K562 (cell line): ENCODE measurements around the gene PIEZO2. TPM values are rescaled to one million over a fixed set of nuclear protein-coding genes. Genes with fewer than 3 reads are reported as not detected.
"Not testable (repeated sequence)": the region's sequence is repeated elsewhere in the genome, so short reads cannot be mapped to it uniquely, and the experiment has no call there.

Source experiments
- ATAC-seq: fragments of 200-7000 bp; cut with Tn5 transposase; 3 replicates; pipeline ENCODE4 v1.9.1; 2020; ENCODE audit warnings: moderate library complexity
- BruUV-seq: library from RNA; stranded (reverse); fragments of 400-500 nt; replicated peaks from 2 replicates; lab custom pipeline; 2021; lab: Mats Ljungman, UMichigan
- CTCF ChIA-PET: fragments of 300-600 bp; formaldehyde crosslinking; extraction: SDS; loops from one replicate; lab custom pipeline; 2021; ENCODE audit warnings: low intra/inter-chr PET ratio; lab: Yijun Ruan, JAX
- POLR2A ChIA-PET: fragments of 300-600, 350-650 bp; sonication (Branson Sonifier 250); formaldehyde crosslinking; extraction: SDS; loops from one replicate; lab custom pipeline; 2021; ENCODE audit warnings: antibody characterized with exemption, inconsistent platforms; lab: Yijun Ruan, JAX
- DNase-seq, 4 experiments: peaks; one replicate each; pipeline versions ENCODE4 v3.0.0 to v3.0.0-alpha.2; 2011 to 2018; ENCODE audit warnings: low spot score in 3 of 4, mixed read lengths in 3 of 4; ENCODE audit errors: extremely low read depth in 1 of 4
- FAIRE-seq: peaks from 2 replicates; lab custom pipeline; 2011; peaks lifted over from hg19 to GRCh38; lab: Jason Lieb, UNC
- H2AFZ ChIP-seq: 2 replicates; pipeline ENCODE4 v1.6.0; 2011; ENCODE audit warnings: low read depth, low read length, control low read depth, inconsistent platforms
- H3K27ac ChIP-seq: fragments of 200-600 bp; 3 replicates; pipeline ENCODE4 v1.8.0; 2011; ENCODE audit warnings: low read depth, mild to moderate bottlenecking, control low read depth, inconsistent platforms, low read length, moderate library complexity, mixed read lengths; ENCODE audit errors: extremely low read depth
- H3K27me3 ChIP-seq, 2 experiments: fragments of 300-600 bp in 1 of 2; 2 replicates in 1 of 2; 3 replicates in 1 of 2; pipeline versions ENCODE4 v1.6.0 to v1.8.0; 2011; ENCODE audit warnings: inconsistent platforms in 2 of 2, low read length in 2 of 2, mild to moderate bottlenecking in 1 of 2, mixed read lengths in 1 of 2, moderate library complexity in 1 of 2; ENCODE audit not compliant: control insufficient read depth in 2 of 2, insufficient read depth in 2 of 2
- H3K36me3 ChIP-seq: fragments of 300-600 bp; 3 replicates; pipeline ENCODE4 v1.8.0; 2011; ENCODE audit warnings: mild to moderate bottlenecking, low read length, inconsistent platforms; ENCODE audit not compliant: control insufficient read depth, insufficient read depth
- H3K4me1 ChIP-seq, 2 experiments: fragments of 200-600 bp in 1 of 2; replicated peaks in 1 of 2; 2 replicates in 1 of 2; 3 replicates in 1 of 2; pipeline versions ENCODE4 v1.5.1 to v1.8.0; 2011; ENCODE audit warnings: inconsistent platforms in 2 of 2, low read length in 2 of 2, mild to moderate bottlenecking in 1 of 2, mixed read lengths in 1 of 2, moderate library complexity in 1 of 2; ENCODE audit not compliant: control insufficient read depth in 2 of 2, insufficient read depth in 2 of 2
- H3K4me2 ChIP-seq: 2 replicates; pipeline ENCODE4 v1.6.1; 2011; ENCODE audit warnings: low read length, control low read depth, inconsistent platforms, mixed read lengths; ENCODE audit not compliant: insufficient read depth
- H3K4me3 ChIP-seq: fragments of 200-600 bp; sonication (generic), shearing (Covaris generic); 2 replicates; pipeline ENCODE4 v1.5.1; 2016; ENCODE audit warnings: control low read depth, inconsistent platforms
- H3K79me2 ChIP-seq: fragments of 200-600 bp; 3 replicates; pipeline ENCODE4 v1.8.0; 2011; ENCODE audit warnings: low read length, inconsistent platforms; ENCODE audit not compliant: control insufficient read depth, insufficient read depth
- H3K9ac ChIP-seq, 2 experiments: 2 replicates each; pipeline versions ENCODE4 v1.6.0 to v1.6.1; 2011; ENCODE audit warnings: low read depth in 2 of 2, low read length in 2 of 2, control low read depth in 1 of 2, inconsistent platforms in 1 of 2, mild to moderate bottlenecking in 1 of 2, mixed read lengths in 1 of 2; ENCODE audit not compliant: insufficient read depth in 1 of 2
- H3K9me1 ChIP-seq: one replicate; pipeline ENCODE4 v1.6.0; 2011; ENCODE audit warnings: inconsistent platforms, mild to moderate bottlenecking, low read length, moderate library complexity; ENCODE audit not compliant: control insufficient read depth, insufficient read depth
- H3K9me3 ChIP-seq: replicated peaks from 2 replicates; pipeline ENCODE4 v1.5.1; 2011; ENCODE audit warnings: low read depth, low read length, inconsistent platforms; ENCODE audit not compliant: control insufficient read depth, insufficient read depth
- H4K20me1 ChIP-seq: replicated peaks from 2 replicates; pipeline ENCODE4 v1.6.1; 2011; ENCODE audit warnings: low read length, inconsistent platforms, mixed read lengths; ENCODE audit not compliant: control insufficient read depth, insufficient read depth
- ETV5 ChIP-seq: sonication (generic); formaldehyde crosslinking; IDR thresholded peaks from 2 replicates; pipeline ENCODE4 v1.4.0; 2020; ENCODE audit warnings: low read depth, mild to moderate bottlenecking, missing genetic modification reagents
- GMEB1 ChIP-seq: fragments of 250-450 bp; sonication (Bioruptor Pico); IDR thresholded peaks from 2 replicates; pipeline ENCODE4 v1.4.0; 2020; ENCODE audit warnings: mild to moderate bottlenecking
- KAT7 ChIP-seq: sonication (generic); formaldehyde crosslinking; IDR thresholded peaks from 2 replicates; pipeline ENCODE4 v1.8.0; 2022; ENCODE audit warnings: missing genetic modification reagents, mild to moderate bottlenecking, borderline replicate concordance
- RBFOX2 ChIP-seq: fragments of 200-400 bp; formaldehyde crosslinking; IDR thresholded peaks from 2 replicates; pipeline ENCODE4 v1.6.1; 2017; ENCODE audit warnings: low read depth, mild to moderate bottlenecking, low read length, moderate library complexity
- TCF15 ChIP-seq: fragments of 250-450 bp; sonication (Bioruptor Pico); IDR thresholded peaks from 2 replicates; pipeline ENCODE4 v1.8.0; 2022; ENCODE audit warnings: moderate library complexity, mild to moderate bottlenecking, inconsistent platforms
- ZNF449 ChIP-seq: fragments of 250-450 bp; sonication (Bioruptor Pico); IDR thresholded peaks from 2 replicates; pipeline ENCODE4 v1.8.0; 2022; ENCODE audit warnings: moderate library complexity, mild to moderate bottlenecking, inconsistent platforms
- WGBS: fragments of 100-300 bp; shearing (Covaris generic); methylation state at CpG from one replicate; pipeline ENCODE4 v1.1.6; 2016; ENCODE audit warnings: low coverage, mixed read lengths; ENCODE audit not compliant: insufficient coverage; ENCODE audit errors: missing lambda C conversion rate; 5-methylcytosine and 5-hydroxymethylcytosine counted together
- in situ Hi-C: fragments of 300-500 bp; cut with MboI; formaldehyde crosslinking; loops from 4 replicates; pipeline ENCODE4 v1.15.0; 2018; ENCODE audit warnings: inconsistent platforms, mixed read lengths
- intact Hi-C: fragments of 100-400 bp; cut with micrococcal nuclease; formaldehyde crosslinking; loops from 2 replicates; pipeline ENCODE4 v1.14.2; 2022
- polyA plus RNA-seq, 8 experiments: library from polyadenylated mRNA; depleted of rRNA in 4 of 8; stranded (reverse) in 5 of 8; unstranded in 3 of 8; fragments of >200 nt; fragmentation: Nextera tagmentation in 2 of 8; fragmentation: Illumina TruSeq in 1 of 8; extraction: Ambion mirVana in 2 of 8; extraction: Trizol in 1 of 8; gene quantifications; 2 replicates each; pipeline versions ENCODE4 v1.2.1 to v1.2.3, GENCODE V29; 2011 to 2014; ENCODE audit warnings: inconsistent platforms in 1 of 8, missing spikeins in 1 of 8
- total RNA-seq, 7 experiments: library from RNA; depleted of rRNA in 6 of 7; stranded (reverse); fragments of >200 nt in 6 of 7; fragmentation: Illumina TruSeq in 2 of 7; extraction: Trizol in 2 of 7; gene quantifications; 2 replicates each; pipeline versions ENCODE4 v1.2.1 to v1.2.3, GENCODE V29; 2011 to 2021; ENCODE audit warnings: low replicate concordance in 1 of 7

Gene PIEZO2
- total and polyA plus RNA-seq, 9 of the 15 experiments (the other 6 are each of a cell fraction or from before 2014, with no cell fraction given), result 0.54 to 4.1 (median 2.0) TPM

- no peak for TF ChIP-seq GMEB1 (CRISPR knock-in tag)
Observed at GRCh38 chr18:11136241-11136640, 13.1 kb downstream of the PIEZO2 start (continued).

- Histone ChIP-seq H4K20me1 (no peaks in the 10 kb centered on the region), H3K9me3 (no peaks in the 10 kb centered on the region), H3K79me2 (no peaks in the 10 kb centered on the region), H3K4me2 (no peak overlapping the region), H3K27me3 (no peaks in the 10 kb centered on the region; a peak in 1 of 5 replicates), H3K4me3 (no peak overlapping the region), H2AFZ (no peak overlapping the region), H3K9ac (no peak overlapping the region), H3K27ac (no peak overlapping the region), H3K9me1 (no peaks in the 10 kb centered on the region), H3K4me1 (no peaks in the 10 kb centered on the region), H3K36me3 (no peaks in the 10 kb centered on the region)
- no peak for FAIRE-seq
- no TSS peak for BruUV-seq
- ATAC-seq, result no peak
- in situ Hi-C loops (no loop called here), intact Hi-C loops (no loop called here)
- no peak for DNase-seq
- TF ChIP-seq ETV5 (no peak), ZNF449 (CRISPR knock-in tag) (no peak), KAT7 (no peak), TCF15 (CRISPR knock-in tag) (no peak), RBFOX2 (no peak)
- 0% methylated on average over 4 of the region's 4 CpGs for WGBS
- CTCF ChIA-PET, result no interaction called here
- POLR2A ChIA-PET, result interaction anchor here (0.9 to 1.2 kb wide), 2 partner anchors 26 to 147 kb away, joined by 3 read pairs; no protein-coding TSS in a partner anchor
Observed at GRCh38 chr18:11134940-11135339, 14.4 kb downstream of the PIEZO2 start.

GRCh38 chr18:11129059-11129458 is 20.3 kb downstream of the PIEZO2 start:
- H3K9ac ChIP-seq, H3K9me1 ChIP-seq, H3K4me1 ChIP-seq, POLR2A ChIA-PET, H3K9me3 ChIP-seq, H4K20me1 ChIP-seq, FAIRE-seq, H3K27me3 ChIP-seq, H3K27ac ChIP-seq, ATAC-seq, intact Hi-C loops, CTCF ChIA-PET, H3K79me2 ChIP-seq, BruUV-seq, H3K4me2 ChIP-seq, H2AFZ ChIP-seq, in situ Hi-C loops, H3K4me3 ChIP-seq, H3K36me3 ChIP-seq, DNase-seq: not testable (repeated sequence)
- WGBS, result 0% methylated on average over 5 of the region's 5 CpGs
